GM10847 (cell line): Measurements from ENCODE around the gene SPTLC3.

Experiments used
- POLR2A ChIP-seq: IDR thresholded peaks from 2 replicates; pipeline ENCODE4 v1.6.1; 2011; ENCODE audit not compliant: insufficient read length; ENCODE audit errors: extremely low read depth

Gene SPTLC3

GRCh38 chr20:13131688-13132087, 122.9 kb downstream of the SPTLC3 start:
- no peak for TF ChIP-seq POLR2A

GRCh38 chr20:13139459-13140150, 130.8 kb downstream of the SPTLC3 start:
- TF ChIP-seq POLR2A: no peak

DNA sequence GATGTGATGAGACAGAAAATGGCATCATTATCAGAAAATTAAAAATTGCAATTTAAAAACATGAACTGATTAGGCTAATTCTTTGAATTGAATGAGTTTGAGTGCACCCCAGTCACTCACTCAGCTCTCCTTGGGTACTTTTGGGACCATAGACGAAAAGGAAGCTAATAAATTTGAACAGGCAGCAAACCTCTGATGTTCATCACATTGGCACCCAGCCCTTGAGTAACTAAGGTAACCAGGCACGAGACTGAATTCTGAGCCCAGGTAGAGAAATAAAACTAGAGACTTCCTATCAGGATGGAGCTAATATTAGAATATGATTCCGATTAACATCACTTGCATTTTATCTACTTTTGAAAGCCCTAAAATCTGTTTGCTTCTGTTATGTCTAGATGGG, 131.4 kb downstream of the SPTLC3 start:
- no peak for TF ChIP-seq POLR2A

GRCh38 chr20:13140775-13141174, 132.0 kb downstream of the SPTLC3 start:
- no peak for TF ChIP-seq POLR2A

- TF ChIP-seq POLR2A: no peak
These were observed 132.8 kb downstream of the SPTLC3 start for GRCh38 chr20:13141546-13141945.

DNA sequence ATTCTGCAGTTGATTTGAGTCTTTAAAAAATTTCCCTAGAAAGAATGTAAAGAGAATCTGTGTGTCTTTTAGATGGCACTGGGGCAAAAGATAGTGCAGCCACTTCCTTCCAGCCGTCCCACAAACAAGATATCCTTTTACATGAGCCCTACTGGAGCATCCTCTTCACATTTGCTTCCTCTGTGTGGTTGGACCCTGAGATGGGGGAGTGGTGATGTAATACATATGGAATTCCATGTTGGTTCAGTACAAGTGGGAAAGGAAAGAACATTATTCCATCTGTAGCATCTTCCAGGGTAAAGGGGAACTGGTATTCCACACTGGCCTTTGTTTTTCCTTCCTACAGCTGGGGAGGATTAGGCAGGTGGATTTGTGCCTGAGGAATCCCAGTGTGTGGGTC, 133.4 kb downstream of the SPTLC3 start:
- no peak for TF ChIP-seq POLR2A

GRCh38 chr20:13147071-13147963, 138.5 kb downstream of the SPTLC3 start:
- no peak for TF ChIP-seq POLR2A

GRCh38 chr20:13147971-13148370, 139.2 kb downstream of the SPTLC3 start:
- no peak for TF ChIP-seq POLR2A

DNA sequence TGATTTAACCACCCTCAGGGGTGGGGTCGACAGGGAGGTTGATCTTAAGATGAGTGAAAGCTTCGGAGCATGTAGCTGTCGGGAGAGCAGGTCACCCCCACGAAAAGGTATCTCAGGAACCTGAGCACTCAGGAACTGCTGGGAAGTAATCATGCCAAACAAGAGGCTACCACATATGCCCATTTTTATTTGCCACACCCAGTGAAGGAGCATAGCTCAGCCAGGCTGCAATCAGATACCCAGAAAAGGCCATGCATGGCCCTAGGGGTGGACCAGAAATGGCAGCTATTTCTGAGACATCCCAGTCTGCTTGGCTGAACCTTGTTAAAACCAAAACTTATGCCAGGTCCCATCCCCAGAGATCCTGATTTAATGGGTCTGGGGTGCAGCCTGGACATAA, 139.6 kb downstream of the SPTLC3 start:
- TF ChIP-seq POLR2A: no peak

- TF ChIP-seq POLR2A: no peak
These were observed 140.2 kb downstream of the SPTLC3 start for GRCh38 chr20:13148961-13149360.

DNA sequence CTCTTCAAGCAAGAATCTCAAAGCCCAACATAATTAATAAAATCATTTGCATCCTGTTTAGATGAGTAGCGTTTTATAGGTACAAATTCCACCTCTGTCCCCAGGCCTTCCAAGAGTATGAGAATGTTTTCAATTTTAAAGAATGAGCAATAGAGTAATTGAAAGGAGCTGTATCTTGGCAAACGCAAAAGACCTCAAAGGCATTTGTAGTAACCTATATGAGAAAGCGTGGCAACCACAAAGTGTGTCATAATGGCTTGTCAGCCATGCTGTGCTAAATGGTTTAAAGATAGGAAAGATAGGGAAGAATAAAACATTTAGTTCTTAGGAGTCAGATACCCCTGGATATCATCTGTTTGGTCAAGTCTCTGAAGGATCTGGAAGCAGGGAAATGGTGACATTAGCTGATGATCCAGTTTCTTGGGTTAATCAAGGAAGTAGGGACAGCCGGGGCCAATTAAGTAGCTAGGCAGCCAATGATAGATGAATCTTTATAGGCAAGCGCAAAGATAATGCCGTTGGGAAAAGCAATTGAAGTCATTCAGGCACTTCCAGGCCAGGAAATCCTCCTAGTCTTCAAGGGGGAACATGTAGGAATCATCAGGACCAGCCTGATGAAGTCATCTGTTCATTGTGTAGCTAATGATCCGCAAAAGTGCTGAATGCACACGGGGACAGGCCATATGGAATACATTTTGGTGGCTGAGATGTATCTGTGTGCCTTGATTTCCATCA, 140.8 kb downstream of the SPTLC3 start:
- TF ChIP-seq POLR2A: no peak

DNA sequence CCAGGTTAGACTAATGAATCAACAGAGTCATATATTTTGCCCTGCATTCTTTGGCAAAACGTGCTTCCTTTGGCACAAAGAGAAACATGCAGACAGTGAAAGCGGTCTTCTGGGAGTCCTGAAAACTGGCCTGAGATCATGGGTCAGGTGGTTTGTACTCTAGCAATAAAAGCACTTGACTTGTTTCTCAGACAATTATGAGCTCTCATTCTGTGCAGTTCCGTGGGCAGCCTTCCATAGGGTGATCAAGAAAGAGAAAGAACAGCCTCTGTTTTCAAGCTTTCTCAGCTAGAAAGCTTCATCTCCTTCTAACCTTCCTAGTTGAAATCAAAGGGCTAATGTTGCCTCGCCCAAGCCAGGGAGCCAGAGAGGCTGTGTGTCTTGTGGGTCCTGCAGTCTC, 149.6 kb downstream of the SPTLC3 start:
- TF ChIP-seq POLR2A: no peak

GRCh38 chr20:13159889-13160288, 151.1 kb downstream of the SPTLC3 start:
- TF ChIP-seq POLR2A: no peak

DNA sequence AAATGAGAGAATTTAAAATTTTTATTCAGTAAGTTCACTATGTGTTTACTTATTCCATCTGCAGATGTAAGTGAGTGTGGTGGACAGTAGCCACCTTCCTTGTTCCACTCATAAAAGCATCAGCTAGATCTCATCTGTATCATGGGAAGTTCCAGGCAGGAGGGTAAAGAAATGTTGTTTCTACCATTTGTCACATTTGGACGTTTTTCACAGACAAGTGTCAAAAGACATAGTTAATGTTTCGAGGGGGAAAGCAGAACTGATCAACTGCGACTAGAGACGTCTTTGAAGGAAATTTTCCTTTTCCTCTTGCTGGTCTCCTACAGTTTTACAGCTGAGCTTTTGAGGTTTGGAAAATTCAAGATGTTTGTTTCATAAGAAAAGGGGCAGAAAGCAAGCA, 156.4 kb downstream of the SPTLC3 start:
- no peak for TF ChIP-seq POLR2A

DNA sequence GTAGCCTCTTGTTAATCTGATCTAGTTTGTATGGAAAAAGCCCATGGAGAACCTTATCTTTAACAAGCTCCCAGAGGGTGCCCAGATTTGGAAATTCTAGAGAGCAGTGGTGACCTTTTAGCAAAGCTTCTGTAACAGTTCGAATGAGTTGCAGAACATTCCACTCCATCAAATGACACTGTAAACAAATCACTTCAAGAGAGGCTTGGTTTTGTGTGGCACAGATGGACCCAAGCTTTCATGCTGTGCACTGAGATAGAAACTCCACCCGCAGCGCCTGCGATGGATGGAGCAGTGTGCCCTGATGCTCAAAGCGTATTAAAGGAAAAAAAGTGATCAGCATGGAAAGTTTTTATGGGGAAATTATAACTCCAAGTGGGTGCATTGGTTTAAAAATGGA, 157.2 kb downstream of the SPTLC3 start:
- no peak for TF ChIP-seq POLR2A

- TF ChIP-seq POLR2A: no peak
These were observed 157.7 kb downstream of the SPTLC3 start for GRCh38 chr20:13166437-13166836.
